Astrocyte (in vitro differentiated cells and primary cell): ENCODE measurements around the gene HOXA6.

Experiments
- EZH2 ChIP-seq: IDR thresholded peaks from 2 replicates; pipeline ENCODE4 v1.6.1; 2012; ENCODE audit warnings: mild to moderate bottlenecking, low read length, inconsistent platforms; ENCODE audit not compliant: insufficient read depth
- TF ChIP-seq, protein P1 (sequence below): IDR thresholded peaks from 2 replicates; pipeline ENCODE4 v1.5.1; 2011; ENCODE audit warnings: low read depth, mild to moderate bottlenecking, inconsistent platforms, low read length, moderate library complexity; ENCODE audit not compliant: insufficient read depth

DNA sequence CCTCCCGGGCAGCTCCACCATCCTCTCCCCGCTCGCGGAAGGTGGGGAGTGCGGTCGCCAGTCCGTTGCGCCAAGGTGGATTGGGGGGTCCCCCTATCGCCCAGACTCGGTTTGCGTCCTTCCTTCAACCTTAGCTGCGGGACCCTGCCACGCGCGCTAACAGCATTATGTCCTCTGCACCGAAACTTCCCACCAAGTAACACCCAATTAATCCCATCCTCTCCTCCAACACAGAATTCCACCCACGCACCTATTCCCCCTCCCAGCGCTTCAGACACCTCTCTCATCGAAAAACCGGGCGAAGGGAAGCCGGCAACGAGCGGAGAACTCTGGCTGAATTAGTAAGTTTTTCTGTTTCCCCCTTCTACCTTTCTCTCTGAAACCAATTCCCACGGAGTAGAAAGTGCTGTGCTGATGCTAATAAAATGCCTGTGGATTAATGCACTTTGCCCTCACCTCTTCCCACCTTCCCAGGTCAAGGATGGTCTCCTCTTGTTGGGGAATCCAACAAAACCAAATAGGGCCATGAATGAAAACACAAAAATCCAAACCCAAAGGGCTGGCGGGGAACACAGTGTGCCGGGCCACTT is 3.9 kb upstream of the HOXA6 start:
- TF ChIP-seq, protein P1, sequence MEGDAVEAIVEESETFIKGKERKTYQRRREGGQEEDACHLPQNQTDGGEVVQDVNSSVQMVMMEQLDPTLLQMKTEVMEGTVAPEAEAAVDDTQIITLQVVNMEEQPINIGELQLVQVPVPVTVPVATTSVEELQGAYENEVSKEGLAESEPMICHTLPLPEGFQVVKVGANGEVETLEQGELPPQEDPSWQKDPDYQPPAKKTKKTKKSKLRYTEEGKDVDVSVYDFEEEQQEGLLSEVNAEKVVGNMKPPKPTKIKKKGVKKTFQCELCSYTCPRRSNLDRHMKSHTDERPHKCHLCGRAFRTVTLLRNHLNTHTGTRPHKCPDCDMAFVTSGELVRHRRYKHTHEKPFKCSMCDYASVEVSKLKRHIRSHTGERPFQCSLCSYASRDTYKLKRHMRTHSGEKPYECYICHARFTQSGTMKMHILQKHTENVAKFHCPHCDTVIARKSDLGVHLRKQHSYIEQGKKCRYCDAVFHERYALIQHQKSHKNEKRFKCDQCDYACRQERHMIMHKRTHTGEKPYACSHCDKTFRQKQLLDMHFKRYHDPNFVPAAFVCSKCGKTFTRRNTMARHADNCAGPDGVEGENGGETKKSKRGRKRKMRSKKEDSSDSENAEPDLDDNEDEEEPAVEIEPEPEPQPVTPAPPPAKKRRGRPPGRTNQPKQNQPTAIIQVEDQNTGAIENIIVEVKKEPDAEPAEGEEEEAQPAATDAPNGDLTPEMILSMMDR, result no peak
- peak; percentile 45 for TF ChIP-seq EZH2
